PC-9 (cell line): ENCODE results near the gene DENND1A.

ENCODE experiments used
- EZH2 ChIP-seq: fragments of 200-600 bp; sonication (generic); IDR thresholded peaks from 2 replicates; pipeline ENCODE4 v1.8.0; 2017; ENCODE audit warnings: antibody characterized with exemption, low read depth
- TF ChIP-seq, protein P1 (sequence below): fragments of 200-600 bp; sonication (generic); conservative IDR thresholded peaks from 2 replicates; pipeline ENCODE4 v1.6.1; 2017; ENCODE audit warnings: mixed run types, antibody characterized with exemption, mild to moderate bottlenecking, moderate library complexity

DNA sequence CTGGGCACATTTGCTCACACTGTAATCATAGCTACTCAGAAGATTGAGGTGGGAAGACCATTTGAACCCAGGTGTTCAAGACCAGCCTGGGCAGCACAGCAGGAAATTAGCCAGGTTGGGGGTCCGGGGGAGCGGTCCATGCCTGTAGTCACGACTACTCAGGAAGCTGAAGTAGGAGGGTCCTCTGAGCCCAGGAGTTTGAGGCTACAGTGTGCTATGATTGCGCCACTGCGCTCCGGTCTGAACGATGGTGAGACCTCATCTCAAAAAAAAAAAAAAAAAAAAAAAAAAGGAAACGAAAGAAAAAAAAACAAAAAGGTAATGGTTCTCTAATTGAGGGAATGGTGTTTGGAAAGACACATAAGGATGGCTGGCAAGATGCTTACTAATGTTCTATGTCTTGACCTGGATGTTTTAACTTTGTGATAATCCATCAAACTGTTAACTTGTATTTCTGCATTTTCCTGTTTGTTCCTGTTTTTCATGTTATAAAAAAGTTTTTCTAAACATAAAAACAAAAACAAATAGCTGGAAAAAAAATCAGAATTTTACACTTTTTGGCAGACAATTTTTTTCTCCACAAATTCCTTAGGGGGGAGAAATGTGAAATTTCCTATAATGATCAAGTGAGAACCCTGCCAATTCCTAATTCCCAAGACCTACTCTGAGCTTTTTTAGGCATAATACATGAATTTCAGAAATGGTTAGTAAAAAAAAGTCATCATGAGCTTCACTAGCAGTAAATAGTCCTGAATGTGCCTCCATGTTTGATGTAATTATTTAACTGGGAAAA, 96.9 kb downstream of the DENND1A start:
- TF ChIP-seq, protein P1, sequence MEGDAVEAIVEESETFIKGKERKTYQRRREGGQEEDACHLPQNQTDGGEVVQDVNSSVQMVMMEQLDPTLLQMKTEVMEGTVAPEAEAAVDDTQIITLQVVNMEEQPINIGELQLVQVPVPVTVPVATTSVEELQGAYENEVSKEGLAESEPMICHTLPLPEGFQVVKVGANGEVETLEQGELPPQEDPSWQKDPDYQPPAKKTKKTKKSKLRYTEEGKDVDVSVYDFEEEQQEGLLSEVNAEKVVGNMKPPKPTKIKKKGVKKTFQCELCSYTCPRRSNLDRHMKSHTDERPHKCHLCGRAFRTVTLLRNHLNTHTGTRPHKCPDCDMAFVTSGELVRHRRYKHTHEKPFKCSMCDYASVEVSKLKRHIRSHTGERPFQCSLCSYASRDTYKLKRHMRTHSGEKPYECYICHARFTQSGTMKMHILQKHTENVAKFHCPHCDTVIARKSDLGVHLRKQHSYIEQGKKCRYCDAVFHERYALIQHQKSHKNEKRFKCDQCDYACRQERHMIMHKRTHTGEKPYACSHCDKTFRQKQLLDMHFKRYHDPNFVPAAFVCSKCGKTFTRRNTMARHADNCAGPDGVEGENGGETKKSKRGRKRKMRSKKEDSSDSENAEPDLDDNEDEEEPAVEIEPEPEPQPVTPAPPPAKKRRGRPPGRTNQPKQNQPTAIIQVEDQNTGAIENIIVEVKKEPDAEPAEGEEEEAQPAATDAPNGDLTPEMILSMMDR, result no peak
- no peak for TF ChIP-seq EZH2
